Small intestine (tissue), 7 donors: ENCODE results near the gene KRT35. TPM values are rescaled to one million over a fixed set of nuclear protein-coding genes. Genes with fewer than 3 reads are reported as not detected.
A peak's percentile ranks its signal among the peaks of the same experiment; 100 is the strongest.

Source experiments
- DNase-seq, 2 donors: peaks; one replicate each; pipeline versions ENCODE4 v3.0.0 to v3.0.0-alpha.2; 2013
- FAIRE-seq: peaks from 2 replicates; lab custom pipeline; 2012; peaks lifted over from hg19 to GRCh38; lab: Jason Lieb, UNC
- H3K27ac ChIP-seq, 3 donors: one replicate each; pipeline ENCODE4 v1.5.1; 2013; ENCODE audit warnings: low read length in 2 of 3, mild to moderate bottlenecking in 2 of 3, control low read depth in 1 of 3, inconsistent platforms in 1 of 3, low read depth in 1 of 3, moderate library complexity in 1 of 3
- H3K27me3 ChIP-seq, 3 donors: one replicate each; pipeline ENCODE4 v1.6.1; 2013; ENCODE audit warnings: low read length in 3 of 3, inconsistent platforms in 1 of 3; ENCODE audit not compliant: control insufficient read depth in 3 of 3, insufficient read depth in 3 of 3
- H3K36me3 ChIP-seq, 3 donors: one replicate each; pipeline ENCODE4 v1.6.1; 2013; ENCODE audit warnings: low read length in 3 of 3, inconsistent platforms in 1 of 3, low read depth in 1 of 3, mild to moderate bottlenecking in 1 of 3, moderate library complexity in 1 of 3; ENCODE audit not compliant: control insufficient read depth in 3 of 3, insufficient read depth in 2 of 3
- H3K4me1 ChIP-seq, 3 donors: one replicate each; pipeline ENCODE4 v1.6.1; 2013; ENCODE audit warnings: low read length in 2 of 3, inconsistent platforms in 1 of 3, low read depth in 1 of 3, mild to moderate bottlenecking in 1 of 3, moderate library complexity in 1 of 3; ENCODE audit not compliant: control insufficient read depth in 3 of 3, insufficient read depth in 2 of 3
- H3K4me3 ChIP-seq, 3 donors: one replicate each; pipeline ENCODE4 v1.5.1; 2013; ENCODE audit warnings: low read length in 3 of 3, control low read depth in 1 of 3, inconsistent platforms in 1 of 3, low read depth in 1 of 3, mild to moderate bottlenecking in 1 of 3, moderate library complexity in 1 of 3
- H3K9me3 ChIP-seq, 2 donors: one replicate each; pipeline ENCODE4 v1.6.1; 2013; ENCODE audit warnings: low read depth in 1 of 2, low read length in 1 of 2; ENCODE audit not compliant: control insufficient read depth in 2 of 2, insufficient read depth in 1 of 2
- WGBS, 3 donors: extraction: QIAGEN DNeasy Blood & Tissue Kit; methylation state at CpG; one replicate each; pipeline ENCODE4 v1.1.7; 2013; 5-methylcytosine and 5-hydroxymethylcytosine counted together
- polyA plus RNA-seq, 4 donors: library from polyadenylated mRNA; stranded (reverse) in 3 of 4; unstranded in 1 of 4; fragments of 200-250 nt in 3 of 4; fragments of 120-200 nt in 1 of 4; gene quantifications; one replicate each; pipeline versions ENCODE4 v1.2.1 to v1.2.3, GENCODE V29; 2013
- donor health status: healthy with polysubstance abuse.
- donor health status: control.
- donor health status: control.
- donor health status: Bipolar disorder and iron deficiency.
- donor health status: healthy.

Gene KRT35
- polyA plus RNA-seq, 4 donors: not detected

- peaks cover 0 to 21% (median 0%) of the 10 kb centered on the region in 3 donors for H3K27me3 ChIP-seq
- no peaks in the 10 kb centered on the region for H3K9me3 ChIP-seq
- WGBS, 3 donors: 66 to 83% (median 74%) methylated on average over 29 of the region's 29 CpGs
- FAIRE-seq (no peak), DNase-seq (peak; percentile 32 to 46)
- no peaks in the 10 kb centered on the region for H3K36me3 ChIP-seq
- no peak overlapping the region for H3K27ac ChIP-seq
- no peak overlapping the region for H3K4me3 ChIP-seq
- H3K4me1 ChIP-seq: peaks cover 0 to 2% (median 0%) of the 10 kb centered on the region in 3 donors
These were observed 6.0 kb upstream of the KRT35 start for GRCh38 chr17:41486809-41487530.

DNA sequence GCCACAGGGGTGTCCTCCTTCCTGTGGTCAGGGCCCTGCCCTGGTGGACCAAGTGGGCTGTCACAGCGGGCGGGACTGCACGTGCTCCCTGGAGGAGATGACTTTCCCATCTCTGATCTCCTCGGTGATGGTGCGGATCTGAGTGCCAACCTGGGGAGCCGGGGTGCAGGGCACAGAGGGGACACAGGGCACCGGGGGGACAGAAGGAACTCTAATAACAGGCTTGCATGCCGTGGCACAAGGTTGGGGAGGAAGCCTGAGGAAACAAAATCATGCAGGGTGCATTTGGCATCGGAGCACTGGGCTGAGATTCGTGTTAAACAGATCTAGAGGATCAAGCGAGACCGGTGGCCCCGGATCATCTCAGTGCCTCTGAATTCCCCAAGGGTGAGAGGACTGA lies 5.4 kb upstream of the KRT35 start:
- no peaks in the 10 kb centered on the region for H3K9me3 ChIP-seq
- no peak overlapping the region for H3K27ac ChIP-seq
- DNase-seq: no peak
- H3K36me3 ChIP-seq: no peaks in the 10 kb centered on the region
- H3K4me3 ChIP-seq: no peak overlapping the region
- no peak for FAIRE-seq
- H3K27me3 ChIP-seq: peaks cover 0 to 21% (median 0%) of the 10 kb centered on the region in 3 donors
- WGBS, 3 donors: 93 to 95% (median 94%) methylated on average over 13 of the region's 13 CpGs
- H3K4me1 ChIP-seq: peaks cover 0 to 2% (median 0%) of the 10 kb centered on the region in 3 donors

- DNase-seq: no peak
- H3K9me3 ChIP-seq: no peaks in the 10 kb centered on the region
- H3K4me1 ChIP-seq: peaks cover 0 to 2% (median 0%) of the 10 kb centered on the region in 3 donors
- FAIRE-seq: no peak
- H3K36me3 ChIP-seq: no peaks in the 10 kb centered on the region
- H3K4me3 ChIP-seq: no peak overlapping the region
- 76 to 87% (median 86%) methylated on average over 8 of the region's 8 CpGs for WGBS, 3 donors
- H3K27ac ChIP-seq: no peak overlapping the region
- peaks cover 0 to 20% (median 0%) of the 10 kb centered on the region in 3 donors for H3K27me3 ChIP-seq
These were observed 4.3 kb upstream of the KRT35 start for GRCh38 chr17:41484920-41485904.

DNA sequence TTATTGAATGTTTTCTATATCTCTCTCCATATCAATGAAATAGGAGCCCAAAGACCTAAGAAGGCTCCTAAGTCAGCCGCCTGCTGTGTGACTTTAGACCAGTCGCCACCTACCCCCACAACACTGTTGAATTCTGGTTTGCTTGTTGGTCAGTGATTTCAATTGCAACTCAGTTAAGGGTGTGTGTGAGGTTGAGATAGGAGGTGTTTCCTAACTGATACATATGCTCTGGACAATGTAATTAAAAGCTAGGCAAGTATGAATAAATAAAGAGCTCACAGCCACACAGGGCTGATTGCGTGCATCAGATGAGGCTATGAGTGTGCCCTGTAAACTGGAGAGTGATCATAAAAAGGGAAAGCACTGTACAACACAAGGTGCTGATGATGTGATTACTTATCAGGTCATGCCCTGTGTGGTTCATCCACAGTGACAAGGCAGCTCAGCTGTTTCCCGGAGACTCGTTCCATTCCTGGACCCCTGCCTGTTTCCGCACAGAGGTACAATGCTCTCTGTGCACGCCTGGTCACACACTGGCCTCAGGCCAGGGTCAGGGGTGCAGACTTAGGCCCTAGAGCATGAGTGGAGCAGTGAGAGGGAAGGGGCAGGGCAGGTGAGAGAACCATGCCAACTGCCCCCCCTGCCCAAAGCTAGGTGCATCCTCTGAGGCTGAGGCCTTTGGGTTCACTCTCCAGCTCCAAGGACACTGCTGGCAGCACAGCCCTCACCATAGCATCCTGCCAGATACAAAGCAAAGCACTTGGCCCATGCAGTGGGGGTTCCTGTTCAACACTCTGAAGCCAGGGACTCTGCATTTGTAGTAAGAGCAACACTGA lies 3.3 kb upstream of the KRT35 start:
- Histone ChIP-seq H3K27me3 (peaks cover 0 to 18% (median 0%) of the 10 kb centered on the region in 3 donors), H3K27ac (no peak overlapping the region), H3K4me1 (no peaks in the 10 kb centered on the region), H3K36me3 (no peaks in the 10 kb centered on the region), H3K9me3 (no peaks in the 10 kb centered on the region), H3K4me3 (no peak overlapping the region)
- FAIRE-seq: no peak
- 15 to 49% (median 46%) methylated on average over 7 of the region's 7 CpGs for WGBS, 3 donors
- DNase-seq: peak in 1 of 2 donors; percentile 25

DNA sequence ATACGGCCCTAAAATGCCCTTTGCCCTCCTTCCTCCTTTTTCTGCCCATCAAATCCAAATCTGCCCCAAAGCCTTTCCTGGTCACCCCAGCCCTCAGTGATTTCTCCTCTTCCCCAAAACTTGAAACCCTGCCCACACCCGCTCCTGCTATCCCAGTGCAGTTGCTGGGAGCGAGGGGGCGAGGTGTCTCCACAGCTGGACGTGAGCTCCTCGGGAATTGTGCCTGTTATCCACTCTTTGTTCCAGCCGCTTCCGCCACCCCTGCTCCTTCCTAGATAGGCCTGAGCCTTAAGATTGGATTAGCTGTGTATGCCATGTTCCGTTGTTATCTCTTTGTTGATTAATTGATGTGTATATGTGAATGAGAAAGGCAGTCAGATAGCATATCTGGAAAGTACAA lies 2.6 kb upstream of the KRT35 start:
- H3K27me3 ChIP-seq: peaks cover 0 to 16% (median 0%) of the 10 kb centered on the region in 3 donors
- no peak overlapping the region for H3K4me3 ChIP-seq
- H3K4me1 ChIP-seq: no peaks in the 10 kb centered on the region
- DNase-seq (peak in 1 of 2 donors; percentile 44), FAIRE-seq (no peak)
- 16 to 56% (median 29%) methylated on average over 9 of the region's 9 CpGs for WGBS, 3 donors
- no peaks in the 10 kb centered on the region for H3K9me3 ChIP-seq
- no peak overlapping the region for H3K27ac ChIP-seq
- no peaks in the 10 kb centered on the region for H3K36me3 ChIP-seq

DNA sequence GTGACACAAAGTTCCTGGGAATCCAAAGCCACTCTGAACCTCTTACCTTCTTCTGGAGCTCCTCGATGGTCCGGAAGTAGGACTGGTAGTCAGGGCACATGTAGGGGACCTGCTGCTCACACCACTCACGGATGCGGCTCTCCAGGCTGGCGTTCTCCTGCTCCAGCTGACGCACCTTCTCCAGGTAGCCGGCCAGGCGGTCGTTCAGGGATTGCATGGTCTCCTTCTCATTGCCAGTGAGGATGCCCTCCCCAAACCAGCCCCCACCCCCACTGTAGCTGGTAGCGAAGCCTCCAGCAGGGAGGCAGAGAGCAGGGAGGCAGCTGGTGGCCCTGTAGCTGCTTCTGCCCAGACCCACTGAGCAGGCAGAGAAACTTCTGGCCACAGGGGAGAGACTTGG lies 370 bp downstream of the KRT35 start:
- Histone ChIP-seq H3K27me3 (no peaks in the 10 kb centered on the region), H3K4me3 (no peak overlapping the region), H3K36me3 (no peaks in the 10 kb centered on the region), H3K9me3 (no peaks in the 10 kb centered on the region), H3K4me1 (no peaks in the 10 kb centered on the region), H3K27ac (no peak overlapping the region)
- DNase-seq: no peak
- 93 to 97% (median 96%) methylated on average over 10 of the region's 10 CpGs for WGBS, 3 donors
- no peak for FAIRE-seq

DNA sequence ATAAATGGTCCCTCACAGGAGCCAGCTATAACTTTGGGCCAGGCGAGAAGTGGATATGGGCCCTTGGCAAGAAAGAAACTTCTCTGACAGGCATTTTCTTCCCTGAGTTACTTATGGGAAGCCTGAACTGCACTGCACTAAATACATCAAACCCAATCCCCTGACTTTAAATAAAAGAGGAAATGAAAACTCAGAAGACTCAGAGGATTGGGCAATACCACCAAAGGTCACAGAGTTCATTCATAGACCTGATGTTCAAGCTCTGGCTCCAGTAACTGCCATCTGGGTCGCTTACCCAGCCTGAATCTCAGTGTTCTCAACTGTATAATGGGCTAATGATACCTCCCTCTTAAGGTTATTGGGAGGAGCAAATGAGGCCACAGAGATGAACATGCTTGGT lies 815 bp downstream of the KRT35 start:
- 38 to 69% (median 51%) methylated on average over 2 of the region's 2 CpGs for WGBS, 3 donors
- no peaks in the 10 kb centered on the region for H3K36me3 ChIP-seq
- no peak for DNase-seq
- no peaks in the 10 kb centered on the region for H3K4me1 ChIP-seq
- no peak overlapping the region for H3K4me3 ChIP-seq
- no peak for FAIRE-seq
- no peak overlapping the region for H3K27ac ChIP-seq
- no peaks in the 10 kb centered on the region for H3K27me3 ChIP-seq
- no peaks in the 10 kb centered on the region for H3K9me3 ChIP-seq

DNA sequence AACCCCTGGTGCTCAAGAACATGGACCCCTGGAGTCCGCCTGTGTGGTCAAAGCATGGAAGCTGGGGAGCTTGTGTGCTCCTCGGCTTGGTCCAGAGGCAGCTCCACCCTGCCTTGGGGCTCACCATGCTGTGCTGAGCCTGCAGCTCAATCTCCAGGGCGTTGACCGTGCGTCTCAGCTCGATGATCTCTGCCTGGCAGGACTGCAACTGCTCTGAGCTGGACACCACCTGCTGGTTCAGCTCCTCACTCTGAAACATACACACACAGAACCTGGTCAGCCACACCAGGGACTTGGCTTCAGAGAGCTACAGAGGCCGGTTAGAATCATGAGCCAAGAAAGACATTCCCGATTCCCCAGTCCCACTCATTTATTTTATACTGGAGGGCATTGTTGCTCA lies 2.7 kb downstream of the KRT35 start:
- 82 to 87% (median 87%) methylated on average over 8 of the region's 8 CpGs for WGBS, 3 donors
- no peaks in the 10 kb centered on the region for H3K27me3 ChIP-seq
- H3K36me3 ChIP-seq: no peaks in the 10 kb centered on the region
- FAIRE-seq (no peak), DNase-seq (no peak)
- H3K9me3 ChIP-seq: peaks cover 0 to 2% of the 10 kb centered on the region in 2 donors
- no peaks in the 10 kb centered on the region for H3K4me1 ChIP-seq
- no peak overlapping the region for H3K4me3 ChIP-seq
- no peak overlapping the region for H3K27ac ChIP-seq
